NCI-H187 treated with DMSO at 0.1 percent for 48 hours (cell line): ENCODE results near the gene PLAC9.
"Not testable (repeated sequence)": the region's sequence is repeated elsewhere in the genome, so short reads cannot be mapped to it uniquely, and the experiment has no call there.

ENCODE experiments used
- DNase-seq: peaks from one replicate; lab custom pipeline; 2025; lab: John Stamatoyannopoulos, UW

Gene PLAC9

DNA sequence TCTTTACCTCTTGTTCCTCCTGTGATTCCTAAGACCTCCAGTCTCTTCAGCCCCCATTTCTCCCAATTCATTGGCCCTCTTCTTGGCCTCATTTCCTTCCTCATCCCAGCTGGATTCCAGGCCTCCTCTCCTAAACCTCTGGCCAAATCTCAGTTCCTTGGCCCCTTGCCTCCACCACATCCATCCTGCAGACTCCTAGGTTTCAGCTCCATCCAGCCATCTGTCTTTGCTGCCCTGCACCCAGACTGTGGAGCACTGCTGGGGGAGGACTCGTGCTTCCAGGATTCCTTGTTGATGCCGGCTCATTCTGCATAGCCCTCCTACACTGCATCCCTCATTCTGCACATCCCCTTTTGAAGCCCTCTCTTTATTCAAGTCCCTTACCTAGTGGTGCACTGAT, 6.7 kb downstream of the PLAC9 start:
- DNase-seq = no peak

DNA sequence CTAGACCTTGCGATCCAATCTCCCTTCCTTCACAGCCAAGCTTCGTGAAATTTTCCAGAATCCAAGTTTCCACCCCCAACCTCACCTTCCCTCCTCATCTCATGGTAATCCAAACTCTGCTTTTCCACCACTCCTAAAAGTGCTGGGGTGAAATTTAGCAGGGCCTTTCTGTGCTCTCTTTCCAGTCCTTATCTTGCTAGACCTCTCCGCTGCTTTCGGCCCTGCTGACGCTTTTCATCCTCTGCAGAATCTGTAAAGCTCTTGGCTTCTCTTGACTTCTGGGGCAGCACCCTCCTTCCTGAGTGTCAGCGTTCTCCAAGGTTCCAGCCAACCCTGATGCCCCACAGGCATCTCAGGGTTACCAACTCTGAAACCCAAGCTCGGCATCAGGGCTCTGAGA, 7.7 kb downstream of the PLAC9 start:
- no peak for DNase-seq

DNA sequence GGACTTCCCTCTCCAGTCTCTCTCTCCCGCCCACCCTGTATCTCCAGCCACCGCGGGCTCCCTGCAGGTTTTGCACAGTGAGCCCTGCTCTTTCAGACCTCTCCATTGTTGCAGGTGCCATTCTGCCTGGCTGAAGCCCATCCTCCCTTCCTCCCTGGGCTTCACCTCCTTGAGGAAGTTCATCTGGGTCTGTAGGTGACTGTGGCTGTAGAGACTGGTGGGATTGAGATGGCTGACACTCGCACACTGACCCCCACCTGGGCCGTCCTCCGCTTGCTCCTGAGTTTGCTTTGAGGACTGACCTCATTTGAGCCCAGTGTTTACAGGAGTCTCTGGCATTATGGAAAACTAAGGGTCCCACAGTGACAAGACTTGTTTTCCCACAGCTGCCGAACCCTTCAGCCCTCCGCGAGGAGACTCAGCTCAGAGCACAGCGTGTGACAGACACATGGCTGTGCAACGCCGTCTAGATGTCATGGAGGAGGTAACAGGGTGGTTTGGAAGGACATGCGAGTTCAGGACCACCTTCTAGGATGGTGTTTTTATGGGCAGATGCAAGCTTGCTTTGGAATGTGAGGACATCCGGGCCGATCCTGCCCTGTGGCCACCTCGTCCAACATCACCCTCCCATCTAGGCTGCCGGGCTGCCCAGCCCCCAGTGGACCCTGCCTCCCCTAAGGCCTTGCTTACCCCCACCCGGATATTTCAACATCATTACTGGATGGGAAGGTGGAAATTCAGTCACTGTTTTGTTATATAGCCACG, 9.3 kb downstream of the PLAC9 start:
- no peak for DNase-seq

DNA sequence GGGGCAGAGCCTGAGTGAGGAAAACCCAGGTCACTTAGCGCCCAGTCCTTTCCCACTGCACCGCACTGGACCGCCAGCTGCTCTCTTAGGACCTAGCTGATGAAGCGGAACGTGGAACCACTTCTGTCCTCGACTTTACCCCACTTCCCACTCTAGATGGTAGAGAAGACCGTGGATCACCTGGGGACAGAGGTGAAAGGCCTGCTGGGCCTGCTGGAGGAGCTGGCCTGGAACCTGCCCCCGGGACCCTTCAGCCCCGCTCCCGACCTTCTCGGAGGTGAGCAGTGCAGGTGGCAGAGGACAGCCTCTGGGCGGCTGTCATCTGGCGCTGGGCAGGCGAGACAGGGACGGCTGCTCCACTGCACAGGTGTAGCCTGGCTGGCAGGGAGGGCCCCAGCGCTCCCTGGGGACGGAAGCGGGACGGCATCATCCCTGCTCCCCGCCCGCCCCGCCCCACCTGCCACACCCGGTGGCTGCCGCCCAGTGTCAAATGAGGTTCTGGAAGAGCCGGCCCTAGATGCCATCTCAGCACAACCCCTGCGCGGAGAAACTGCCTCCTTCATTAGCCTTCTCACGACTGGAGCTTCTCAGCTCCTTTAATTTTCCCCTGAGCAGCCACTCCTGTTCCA, 11.7 kb downstream of the PLAC9 start:
- DNase-seq = no peak

DNA sequence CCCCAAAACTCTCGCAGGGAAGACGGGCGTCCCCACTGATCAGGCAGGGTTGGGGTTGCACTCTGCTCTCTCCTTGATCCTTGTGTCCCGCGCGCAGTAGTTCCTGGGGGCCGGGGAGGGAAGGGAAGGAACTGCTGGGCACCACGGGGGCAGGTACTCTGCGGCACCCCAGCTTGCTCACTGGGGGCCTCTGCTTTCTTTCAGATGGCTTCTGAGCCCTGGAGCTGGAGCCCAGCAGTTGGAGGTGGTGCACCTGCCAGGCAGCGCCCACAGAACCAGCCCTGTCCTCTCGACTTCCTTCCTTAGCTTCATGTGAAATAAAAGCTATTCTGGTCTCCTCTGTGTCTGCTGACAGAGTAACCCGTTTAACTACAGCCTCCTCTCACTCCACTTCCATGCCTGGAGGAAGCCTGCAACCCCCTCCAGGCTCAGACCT, 12.2 kb downstream of the PLAC9 start:
- DNase-seq = no peak

DNA sequence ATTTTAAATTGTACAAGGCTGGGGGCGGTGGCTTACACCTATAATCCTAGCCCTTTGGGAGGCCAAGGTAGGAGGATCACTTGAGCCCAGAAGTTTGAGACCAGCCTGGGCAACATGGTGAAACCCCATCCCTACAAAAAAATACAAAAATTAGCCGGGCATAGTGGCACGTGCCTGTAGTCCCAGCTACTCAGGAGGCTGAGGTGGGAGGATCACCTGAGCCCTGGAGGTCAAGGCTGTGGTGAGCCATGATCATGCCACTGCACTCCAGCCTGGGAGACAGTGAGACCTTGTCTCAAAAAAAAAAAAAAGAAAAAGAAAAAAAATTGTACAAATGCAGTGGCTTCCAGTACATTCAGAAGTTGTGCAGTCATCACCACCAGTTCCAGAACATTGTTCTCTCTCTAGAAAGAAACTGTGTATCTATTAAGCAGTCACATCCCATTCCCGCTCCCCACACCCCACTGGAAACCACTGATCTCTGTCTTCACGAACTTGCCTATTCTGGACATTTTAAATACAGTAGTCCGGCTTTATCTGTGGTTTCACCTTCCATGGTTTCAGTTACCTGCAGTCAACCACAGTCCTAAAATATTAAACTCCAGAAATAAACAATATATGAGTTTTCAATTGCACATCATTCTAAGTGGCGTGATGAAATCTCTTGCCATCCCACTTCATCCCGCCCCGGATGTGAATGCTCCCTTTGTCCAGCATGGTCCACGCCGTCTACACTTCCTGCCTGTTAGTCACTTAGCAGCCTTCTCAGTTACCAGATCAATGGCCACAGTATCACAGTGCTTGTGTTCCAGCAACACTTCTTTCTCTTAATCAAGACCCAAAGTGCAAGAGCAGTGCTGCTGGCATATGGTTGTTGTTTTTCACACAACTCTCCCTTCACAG, 13.1 kb downstream of the PLAC9 start:
- not testable (repeated sequence) for DNase-seq

DNA sequence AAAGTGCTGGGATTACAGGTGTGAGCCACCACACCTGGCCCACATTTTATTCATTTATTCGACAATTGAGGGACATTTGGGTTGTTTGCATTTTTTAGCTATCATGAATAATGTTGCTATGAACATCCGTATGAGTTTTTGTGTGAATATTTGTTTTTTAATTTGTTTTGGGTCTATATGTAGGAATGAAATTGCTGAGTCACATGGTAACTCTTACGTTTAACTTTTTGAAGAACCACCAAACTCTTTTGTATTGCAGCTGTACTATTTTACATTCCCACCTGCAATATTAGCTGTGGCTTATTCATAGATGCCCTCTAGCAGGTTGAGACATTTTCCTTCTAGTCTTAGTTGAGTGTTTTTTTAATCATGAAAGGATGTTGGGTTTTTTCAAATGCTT, 14.4 kb downstream of the PLAC9 start:
- no peak for DNase-seq

GRCh38 chr10:80148166-80148805, 15.8 kb downstream of the PLAC9 start:
- DNase-seq = no peak

- no peak for DNase-seq
These were observed 16.6 kb downstream of the PLAC9 start for GRCh38 chr10:80149123-80149522.

DNA sequence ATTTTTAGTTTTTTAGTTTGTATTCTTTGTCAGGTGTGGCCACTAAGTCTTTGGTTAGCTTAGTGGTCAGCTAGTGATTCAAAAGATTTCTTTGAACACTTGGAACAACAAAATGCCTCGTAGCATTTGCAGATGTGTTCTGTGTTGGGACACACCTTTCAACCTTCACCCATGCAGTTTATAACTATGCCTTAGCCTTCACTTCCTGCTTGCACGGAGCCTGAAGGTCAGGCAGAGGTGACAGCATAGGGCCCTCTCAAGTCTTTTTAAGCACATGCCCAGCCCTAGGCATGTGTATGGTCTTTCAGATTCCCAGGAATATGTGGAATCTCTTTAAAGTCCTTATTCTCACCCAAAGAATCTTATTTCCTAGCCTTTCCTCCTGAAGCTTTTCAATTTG, 17.6 kb downstream of the PLAC9 start:
- DNase-seq = no peak

GRCh38 chr10:80152820-80153219, 20.3 kb downstream of the PLAC9 start:
- DNase-seq = no peak

DNA sequence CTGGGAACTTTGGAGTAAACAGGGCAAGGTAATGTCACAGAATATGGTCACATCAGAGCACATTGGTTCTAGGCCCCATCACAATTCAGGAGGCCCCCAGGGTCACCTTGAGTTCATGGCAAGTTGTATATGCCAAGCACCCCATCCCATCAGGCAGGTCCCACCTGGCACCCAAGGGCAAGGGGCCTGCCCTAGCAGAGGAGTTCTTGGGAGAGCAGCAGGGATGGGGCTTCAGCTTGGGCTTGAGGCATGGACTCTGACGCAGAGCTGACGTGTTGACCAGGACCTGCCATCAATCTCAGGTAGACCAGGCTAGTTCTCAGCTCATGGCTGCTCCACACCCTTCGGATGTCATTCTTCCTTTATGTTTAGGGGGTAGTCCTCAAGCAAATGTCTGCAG, 20.9 kb downstream of the PLAC9 start:
- DNase-seq = no peak

DNA sequence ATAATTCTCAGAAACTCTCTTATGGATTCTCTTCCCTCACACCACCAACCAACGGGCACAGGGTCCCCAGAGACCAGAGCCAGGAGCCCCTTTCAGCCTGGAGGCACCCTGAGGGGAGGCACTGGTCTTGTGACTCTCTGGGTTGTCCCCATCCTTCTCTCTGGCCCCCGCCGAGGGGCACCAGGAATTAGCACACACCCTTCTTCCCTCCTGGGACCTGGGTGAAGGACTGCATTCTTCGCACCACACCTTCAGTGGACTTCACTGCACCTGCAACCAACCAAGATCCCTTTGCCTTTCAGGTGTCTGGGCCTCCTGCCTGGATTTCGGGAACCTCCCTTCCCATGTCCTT, 22.1 kb downstream of the PLAC9 start:
- DNase-seq = no peak

- no peak for DNase-seq
These were observed 22.6 kb downstream of the PLAC9 start for GRCh38 chr10:80154978-80155695.

DNA sequence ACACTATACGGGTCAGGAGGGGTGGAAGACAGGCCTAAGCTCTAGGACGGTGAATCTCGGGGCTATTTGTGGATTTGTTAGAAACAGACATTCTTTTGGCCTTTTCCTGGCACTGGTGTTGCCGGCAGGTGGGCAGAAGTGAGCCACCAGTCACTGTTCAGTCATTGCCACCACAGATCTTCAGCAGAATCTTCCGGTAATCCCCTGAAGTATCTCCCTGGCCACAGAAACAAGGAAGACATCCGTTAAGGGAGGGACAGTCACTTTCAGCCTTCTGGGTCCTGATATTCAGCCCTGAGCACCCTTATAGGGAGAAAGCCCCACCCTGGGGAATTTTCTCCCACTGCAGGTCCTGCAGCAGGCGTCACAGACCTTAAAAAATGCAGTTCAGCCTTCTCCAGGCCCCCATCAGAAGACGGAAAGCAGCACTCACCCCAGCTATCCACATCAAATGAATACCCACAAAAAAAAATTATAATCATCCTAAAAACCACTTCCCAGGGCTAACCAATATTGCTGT, 23.2 kb downstream of the PLAC9 start:
- no peak for DNase-seq

DNA sequence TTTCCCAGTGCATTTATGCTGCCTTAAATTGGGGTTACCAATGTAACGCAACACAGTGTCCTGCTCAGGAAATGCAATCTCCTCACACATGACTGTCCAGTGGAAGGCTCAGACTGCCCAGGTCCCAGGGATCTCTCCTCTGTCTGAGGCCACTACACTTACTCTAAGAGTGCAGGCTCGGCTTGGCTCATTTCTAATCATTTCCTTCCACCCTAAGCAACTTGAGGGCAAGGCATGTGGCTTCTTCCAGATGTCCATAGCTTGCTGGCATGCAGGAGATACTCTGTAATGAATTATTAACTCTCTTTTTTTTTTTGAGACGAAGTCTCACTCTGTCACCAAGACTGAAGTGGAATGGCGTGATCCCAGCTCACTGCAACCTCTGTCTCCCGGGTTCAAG, 23.7 kb downstream of the PLAC9 start:
- DNase-seq = no peak

DNA sequence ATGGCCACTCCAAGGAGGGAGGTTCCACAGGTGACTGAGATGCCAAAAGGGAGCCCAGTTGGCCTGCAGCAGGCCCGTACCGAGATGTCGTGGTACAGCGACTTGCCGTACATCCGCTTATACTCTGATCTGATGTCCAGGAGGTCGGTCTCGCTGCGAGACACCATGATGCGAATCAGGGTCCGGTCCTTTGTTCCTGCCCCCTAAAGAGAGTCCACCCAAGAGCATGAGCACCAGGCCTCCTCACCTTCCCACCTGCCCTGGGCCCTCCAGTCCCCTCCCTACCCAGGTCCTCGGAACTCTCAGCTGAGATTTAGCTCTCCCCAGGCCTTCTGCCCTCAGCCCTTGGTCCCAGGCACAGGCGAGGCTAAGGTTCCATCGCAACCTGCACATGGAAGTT, 25.0 kb downstream of the PLAC9 start:
- DNase-seq = no peak

GRCh38 chr10:80158126-80158525, 25.6 kb downstream of the PLAC9 start:
- no peak for DNase-seq

GRCh38 chr10:80158598-80159127, 26.1 kb downstream of the PLAC9 start:
- DNase-seq = no peak

DNA sequence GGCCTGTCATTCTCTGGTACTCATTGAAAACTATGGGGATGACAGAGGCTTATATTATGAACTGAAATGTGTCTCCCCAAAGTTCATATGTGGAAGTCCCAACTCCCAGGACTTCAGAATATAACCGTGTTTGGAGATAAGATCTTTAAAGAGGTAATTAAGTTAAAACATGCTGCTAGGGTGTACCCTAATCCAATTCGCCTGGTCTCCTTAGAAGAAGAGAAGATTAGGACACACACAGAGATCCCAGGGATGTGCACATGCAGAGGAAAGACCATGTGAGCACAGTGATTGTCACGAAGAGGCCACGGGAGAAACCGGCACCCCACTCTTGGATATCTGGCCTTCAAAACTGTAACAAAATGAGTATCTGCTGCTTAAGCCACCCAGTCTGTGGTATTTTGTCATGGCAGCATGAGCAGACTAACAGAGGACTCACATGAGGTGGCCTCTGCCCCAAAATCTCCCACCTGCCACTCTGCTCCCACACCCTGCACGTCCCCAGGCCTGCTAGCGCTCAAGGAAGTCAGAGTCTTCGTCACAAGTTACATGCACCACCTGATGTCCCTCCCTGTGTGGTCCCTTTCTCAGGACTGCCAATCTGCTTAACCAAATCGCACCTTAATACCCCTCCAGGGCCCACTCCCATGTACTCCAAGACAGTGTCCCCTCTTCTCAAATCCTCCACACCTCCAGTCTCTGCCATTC, 26.8 kb downstream of the PLAC9 start:
- no peak for DNase-seq
